Activated T-helper 1 cell treated with anti-CD3 and anti-CD28 coated beads, Interleukin-12 subunit alpha, Interleukin-12 subunit beta, Interleukin-2, Interleukin-4 antibody, amounts not matched to agents 30 ng/mL and 10 ng/mL and 1 ng/mL, durations not matched to agents 14 hours and 24 hours and 36 hours (primary cell): Measurements from ENCODE around the gene SULT1C4. TPM values are rescaled to one million over a fixed set of nuclear protein-coding genes. Genes with fewer than 3 reads are reported as not detected.

Experiments
- DNase-seq: peaks from one replicate; pipeline ENCODE4 v3.0.0; 2021; ENCODE audit warnings: low spot score
- H3K27ac Mint-ChIP-seq: one replicate; pipeline ENCODE4 v1.8.0; 2021; ENCODE audit warnings: mild to moderate bottlenecking, mixed read lengths
- H3K27me3 Mint-ChIP-seq: one replicate; pipeline ENCODE4 v1.8.0; 2022; ENCODE audit warnings: mild to moderate bottlenecking, moderate library complexity, mixed read lengths; ENCODE audit not compliant: insufficient read depth
- H3K36me3 Mint-ChIP-seq: one replicate; pipeline ENCODE4 v1.8.0; 2021; ENCODE audit warnings: low read depth, mixed read lengths
- H3K4me1 Mint-ChIP-seq: one replicate; pipeline ENCODE4 v1.8.0; 2021; ENCODE audit warnings: low read depth, mixed read lengths
- H3K4me3 Mint-ChIP-seq: one replicate; pipeline ENCODE4 v1.8.0; 2021; ENCODE audit warnings: mild to moderate bottlenecking, moderate library complexity, mixed read lengths
- H3K9me3 Mint-ChIP-seq: one replicate; pipeline ENCODE4 v1.8.0; 2021; ENCODE audit warnings: mixed read lengths
- intact Hi-C: fragments of 100-400 bp; cut with micrococcal nuclease; formaldehyde crosslinking; loops from one replicate; pipeline ENCODE4 v1.15.1; 2024
- total RNA-seq: library from RNA; stranded (reverse); gene quantifications from 2 replicates; pipeline ENCODE4 v1.2.3, GENCODE V29; 2022

Gene SULT1C4
- total RNA-seq, 1 donor from 2014 or later = not detected

- peaks cover 3% of the 10 kb centered on the region for H3K9me3 Mint-ChIP-seq
- DNase-seq = no peak
- H3K27me3 Mint-ChIP-seq = peaks cover 12% of the 10 kb centered on the region
- H3K4me3 Mint-ChIP-seq = no peak overlapping the region
- no peaks in the 10 kb centered on the region for H3K36me3 Mint-ChIP-seq
- H3K4me1 Mint-ChIP-seq = no peaks in the 10 kb centered on the region
- intact Hi-C loops = no loop called here
- H3K27ac Mint-ChIP-seq = no peak overlapping the region
Measured at GRCh38 chr2:108360776-108361468, 16.8 kb upstream of the SULT1C4 start.

GRCh38 chr2:108363024-108363907 is 14.5 kb upstream of the SULT1C4 start:
- H3K27me3 Mint-ChIP-seq = peaks cover 13% of the 10 kb centered on the region
- H3K27ac Mint-ChIP-seq = no peak overlapping the region
- H3K9me3 Mint-ChIP-seq = peaks cover 3% of the 10 kb centered on the region
- intact Hi-C loops = no loop called here
- DNase-seq = no peak
- H3K4me3 Mint-ChIP-seq = no peak overlapping the region
- H3K4me1 Mint-ChIP-seq = no peaks in the 10 kb centered on the region
- no peaks in the 10 kb centered on the region for H3K36me3 Mint-ChIP-seq

GRCh38 chr2:108363908-108364225 is 13.9 kb upstream of the SULT1C4 start:
- Mint-ChIP-seq H3K4me3 (no peak overlapping the region), H3K27me3 (peaks cover 17% of the 10 kb centered on the region), H3K36me3 (no peaks in the 10 kb centered on the region), H3K27ac (no peak overlapping the region), H3K9me3 (peaks cover 3% of the 10 kb centered on the region), H3K4me1 (no peaks in the 10 kb centered on the region)
- DNase-seq = no peak
- intact Hi-C loops = no loop called here

GRCh38 chr2:108364676-108365297 is 13.0 kb upstream of the SULT1C4 start:
- Mint-ChIP-seq H3K4me3 (no peak overlapping the region), H3K27me3 (peaks cover 14% of the 10 kb centered on the region), H3K9me3 (peaks cover 3% of the 10 kb centered on the region), H3K4me1 (no peaks in the 10 kb centered on the region), H3K27ac (no peak overlapping the region), H3K36me3 (no peaks in the 10 kb centered on the region)
- no peak for DNase-seq
- intact Hi-C loops = no loop called here

- intact Hi-C loops = no loop called here
- H3K27ac Mint-ChIP-seq = no peak overlapping the region
- H3K4me3 Mint-ChIP-seq = no peak overlapping the region
- peaks cover 13% of the 10 kb centered on the region for H3K27me3 Mint-ChIP-seq
- peaks cover 3% of the 10 kb centered on the region for H3K9me3 Mint-ChIP-seq
- H3K4me1 Mint-ChIP-seq = no peaks in the 10 kb centered on the region
- H3K36me3 Mint-ChIP-seq = no peaks in the 10 kb centered on the region
- DNase-seq = no peak
Measured at GRCh38 chr2:108365656-108366055, 12.1 kb upstream of the SULT1C4 start.

GRCh38 chr2:108367014-108367413 is 10.7 kb upstream of the SULT1C4 start:
- no peak for DNase-seq
- H3K27me3 Mint-ChIP-seq = peaks cover 6% of the 10 kb centered on the region

GRCh38 chr2:108367561-108368175 is 10.1 kb upstream of the SULT1C4 start:
- H3K4me3 Mint-ChIP-seq = no peak overlapping the region
- intact Hi-C loops = no loop called here
- DNase-seq = no peak

More at GRCh38 chr2:108367014-108367413, 10.7 kb upstream of the SULT1C4 start:
- no peak overlapping the region for H3K27ac Mint-ChIP-seq
- intact Hi-C loops = no loop called here
- H3K9me3 Mint-ChIP-seq = no peaks in the 10 kb centered on the region
- H3K36me3 Mint-ChIP-seq = no peaks in the 10 kb centered on the region
- H3K4me3 Mint-ChIP-seq = no peak overlapping the region
- H3K4me1 Mint-ChIP-seq = no peaks in the 10 kb centered on the region

GRCh38 chr2:108369153-108369552 is 8.6 kb upstream of the SULT1C4 start:
- Mint-ChIP-seq H3K4me1 (no peaks in the 10 kb centered on the region), H3K36me3 (no peaks in the 10 kb centered on the region), H3K9me3 (no peaks in the 10 kb centered on the region), H3K27ac (no peak overlapping the region), H3K27me3 (peaks cover 6% of the 10 kb centered on the region), H3K4me3 (no peak overlapping the region)
- no peak for DNase-seq
- intact Hi-C loops = no loop called here

More at GRCh38 chr2:108367561-108368175, 10.1 kb upstream of the SULT1C4 start:
- Mint-ChIP-seq H3K36me3 (no peaks in the 10 kb centered on the region), H3K9me3 (no peaks in the 10 kb centered on the region), H3K4me1 (no peaks in the 10 kb centered on the region), H3K27me3 (peaks cover 6% of the 10 kb centered on the region), H3K27ac (no peak overlapping the region)

GRCh38 chr2:108370080-108370479 is 7.7 kb upstream of the SULT1C4 start:
- no peak overlapping the region for H3K4me3 Mint-ChIP-seq
- DNase-seq = no peak
- H3K4me1 Mint-ChIP-seq = no peaks in the 10 kb centered on the region
- no peak overlapping the region for H3K27ac Mint-ChIP-seq
- H3K36me3 Mint-ChIP-seq = no peaks in the 10 kb centered on the region
- H3K27me3 Mint-ChIP-seq = peaks cover 6% of the 10 kb centered on the region
- no peaks in the 10 kb centered on the region for H3K9me3 Mint-ChIP-seq
- intact Hi-C loops = no loop called here

GRCh38 chr2:108376774-108377173 is 980 bp upstream of the SULT1C4 start:
- DNase-seq = no peak
- Mint-ChIP-seq H3K9me3 (no peaks in the 10 kb centered on the region), H3K36me3 (no peaks in the 10 kb centered on the region), H3K4me1 (no peaks in the 10 kb centered on the region), H3K27me3 (no peaks in the 10 kb centered on the region), H3K27ac (no peak overlapping the region), H3K4me3 (no peak overlapping the region)
- intact Hi-C loops = no loop called here

GRCh38 chr2:108377401-108377800 is 353 bp upstream of the SULT1C4 start:
- Mint-ChIP-seq H3K27me3 (peaks cover 2% of the 10 kb centered on the region), H3K9me3 (no peaks in the 10 kb centered on the region), H3K4me1 (no peaks in the 10 kb centered on the region), H3K27ac (no peak overlapping the region), H3K4me3 (no peak overlapping the region), H3K36me3 (no peaks in the 10 kb centered on the region)
- DNase-seq = no peak
- intact Hi-C loops = no loop called here

- H3K9me3 Mint-ChIP-seq = no peaks in the 10 kb centered on the region
- H3K4me3 Mint-ChIP-seq = no peak overlapping the region
- DNase-seq = no peak
- intact Hi-C loops = no loop called here
- peaks cover 2% of the 10 kb centered on the region for H3K27me3 Mint-ChIP-seq
- H3K36me3 Mint-ChIP-seq = no peaks in the 10 kb centered on the region
- no peaks in the 10 kb centered on the region for H3K4me1 Mint-ChIP-seq
- H3K27ac Mint-ChIP-seq = no peak overlapping the region
Measured at GRCh38 chr2:108378851-108379250, 1.1 kb downstream of the SULT1C4 start.

GRCh38 chr2:108382196-108382595 is 4.4 kb downstream of the SULT1C4 start:
- no peak for DNase-seq
- no peaks in the 10 kb centered on the region for H3K9me3 Mint-ChIP-seq
- H3K27ac Mint-ChIP-seq = no peak overlapping the region
- no peaks in the 10 kb centered on the region for H3K36me3 Mint-ChIP-seq
- H3K4me1 Mint-ChIP-seq = no peaks in the 10 kb centered on the region
- H3K4me3 Mint-ChIP-seq = no peak overlapping the region
- peaks cover 4% of the 10 kb centered on the region for H3K27me3 Mint-ChIP-seq
- intact Hi-C loops = no loop called here
